CD14-positive monocyte (primary cell): ENCODE results near the gene UBA1. TPM values are rescaled to one million over a fixed set of nuclear protein-coding genes. Genes with fewer than 3 reads are reported as not detected.

ENCODE experiments used
- DNase-seq, 3 donors: peaks; one replicate each; pipeline ENCODE4 v3.0.0-alpha.2; 2011 to 2022
- H2AFZ ChIP-seq: 2 replicates; pipeline ENCODE4 v1.6.0; 2012; ENCODE audit warnings: mild to moderate bottlenecking, low read depth, low read length, inconsistent platforms; ENCODE audit not compliant: insufficient read depth, poor library complexity, severe bottlenecking
- H3K27ac ChIP-seq, 2 donors: 1 replicate in 1 of 2; 2 replicates in 1 of 2; pipeline ENCODE4 v1.5.1; 2012 to 2013; ENCODE audit warnings: low read length in 2 of 2, control low read depth in 1 of 2, inconsistent platforms in 1 of 2, low read depth in 1 of 2, mild to moderate bottlenecking in 1 of 2
- H3K27me3 ChIP-seq, 2 donors: one replicate each; pipeline versions ENCODE4 v1.6.0 to v1.6.1; 2011 to 2013; ENCODE audit warnings: low read length in 2 of 2; ENCODE audit not compliant: control insufficient read depth in 2 of 2, insufficient read depth in 2 of 2
- H3K36me3 ChIP-seq, 2 donors: replicated peaks in 1 of 2; 1 replicate in 1 of 2; 2 replicates in 1 of 2; pipeline versions ENCODE4 v1.5.1 to v1.6.1; 2012 to 2013; ENCODE audit warnings: low read length in 2 of 2, control low read depth in 1 of 2, inconsistent platforms in 1 of 2, mild to moderate bottlenecking in 1 of 2; ENCODE audit not compliant: insufficient read depth in 2 of 2, control insufficient read depth in 1 of 2
- H3K4me1 ChIP-seq, 2 donors: 1 replicate in 1 of 2; 2 replicates in 1 of 2; pipeline versions ENCODE4 v1.5.1 to v1.6.1; 2012 to 2013; ENCODE audit warnings: low read length in 2 of 2, control low read depth in 1 of 2, inconsistent platforms in 1 of 2, mild to moderate bottlenecking in 1 of 2, moderate library complexity in 1 of 2; ENCODE audit not compliant: insufficient read depth in 2 of 2, control insufficient read depth in 1 of 2
- H3K4me2 ChIP-seq: replicated peaks from 2 replicates; pipeline ENCODE3; 2012; ENCODE audit warnings: low read length, moderate library complexity, mild to moderate bottlenecking; ENCODE audit not compliant: poor library complexity, severe bottlenecking; ENCODE audit errors: extremely low read depth
- H3K4me3 ChIP-seq, 3 experiments: fragments of 200-600 bp in 1 of 3; sonication (generic) in 1 of 3; replicated peaks in 1 of 3; 1 replicate in 2 of 3; 2 replicates in 1 of 3; pipeline ENCODE4 v1.5.1; 2011 to 2013; ENCODE audit warnings: low read length in 3 of 3, mild to moderate bottlenecking in 3 of 3, control low read depth in 2 of 3, low read depth in 2 of 3, inconsistent platforms in 1 of 3, moderate library complexity in 1 of 3
- H3K79me2 ChIP-seq: 2 replicates; pipeline ENCODE4 v1.6.0; 2012; ENCODE audit warnings: mild to moderate bottlenecking, control low read depth, inconsistent platforms, low read length, moderate library complexity; ENCODE audit not compliant: insufficient read depth
- H3K9ac ChIP-seq: 2 replicates; pipeline ENCODE4 v1.6.0; 2017; ENCODE audit warnings: low read length, mild to moderate bottlenecking; ENCODE audit not compliant: insufficient read depth, poor library complexity, severe bottlenecking
- H3K9me3 ChIP-seq, 2 donors: replicated peaks in 1 of 2; 1 replicate in 1 of 2; 2 replicates in 1 of 2; pipeline versions ENCODE4 v1.5.1 to v1.6.1; 2012 to 2013; ENCODE audit warnings: low read length in 2 of 2, control low read depth in 1 of 2; ENCODE audit not compliant: control insufficient read depth in 1 of 2, insufficient read depth in 1 of 2
- H4K20me1 ChIP-seq: 2 replicates; pipeline ENCODE4 v1.6.0; 2012; ENCODE audit warnings: mild to moderate bottlenecking, low read length, control low read depth, moderate library complexity; ENCODE audit not compliant: insufficient read depth
- H3K27ac Mint-ChIP-seq, 7 donors: one replicate each; pipeline ENCODE4 v1.8.0; 2020; ENCODE audit warnings: mild to moderate bottlenecking in 7 of 7, mixed read lengths in 7 of 7, moderate library complexity in 6 of 7, inconsistent platforms in 2 of 7
- H3K27me3 Mint-ChIP-seq, 3 donors: one replicate each; pipeline ENCODE4 v1.8.0; 2021 to 2022; ENCODE audit warnings: low read depth in 3 of 3, mild to moderate bottlenecking in 3 of 3, mixed read lengths in 3 of 3, moderate library complexity in 3 of 3, inconsistent platforms in 1 of 3
- H3K36me3 Mint-ChIP-seq, 2 donors: one replicate each; pipeline ENCODE4 v1.8.0; 2020; ENCODE audit warnings: mixed read lengths in 2 of 2, inconsistent platforms in 1 of 2, mild to moderate bottlenecking in 1 of 2
- H3K4me1 Mint-ChIP-seq: one replicate; pipeline ENCODE4 v1.8.0; 2020; ENCODE audit warnings: mild to moderate bottlenecking, mixed read lengths
- H3K4me3 Mint-ChIP-seq, 2 donors: one replicate each; pipeline ENCODE4 v1.8.0; 2020; ENCODE audit warnings: mild to moderate bottlenecking in 2 of 2, mixed read lengths in 2 of 2, moderate library complexity in 1 of 2
- H3K9me3 Mint-ChIP-seq, 7 donors: one replicate each; pipeline ENCODE4 v1.8.0; 2020 to 2022; ENCODE audit warnings: mixed read lengths in 7 of 7, mild to moderate bottlenecking in 6 of 7, moderate library complexity in 6 of 7, inconsistent platforms in 2 of 7
- WGBS: methylation state at CpG from one replicate; pipeline ENCODE4 v1.1.5; 2013; ENCODE audit warnings: missing lambda C conversion rate; ENCODE audit not compliant: insufficient coverage; 5-methylcytosine and 5-hydroxymethylcytosine counted together
- intact Hi-C, 2 donors: fragments of 100-400 bp; cut with micrococcal nuclease; formaldehyde crosslinking; loops; one replicate each; pipeline versions ENCODE4 v1.15.0 to v1.15.1; 2023
- polyA plus RNA-seq, 3 donors: library from polyadenylated mRNA; depleted of rRNA in 1 of 3; unstranded in 2 of 3; stranded (reverse) in 1 of 3; fragments of 300-500 nt in 2 of 3; fragments of >200 nt in 1 of 3; fragmentation: Illumina TruSeq in 2 of 3; gene quantifications; 1 replicate in 2 of 3; 2 replicates in 1 of 3; pipeline ENCODE4 v1.2.3, GENCODE V29; 2012 to 2021
- TF ChIP-seq, protein P1 (sequence below): fragments of 200-600 bp; IDR thresholded peaks from one replicate; pipeline ENCODE4 v1.8.0; 2022; ENCODE audit warnings: antibody characterized with exemption, mild to moderate bottlenecking

UBA1 gene
- polyA plus RNA-seq, 3 donors = 125 to 157 (median 150) TPM

- WGBS = no CpG with 5 or more reads among the region's 12 CpGs
- peaks cover 76 to 93% of the 10 kb centered on the region in 2 donors for H3K36me3 Mint-ChIP-seq
- H3K27me3 Mint-ChIP-seq = peaks cover 0 to 16% (median 0%) of the 10 kb centered on the region in 3 donors
Measured at GRCh38 chrX:47212381-47213293, 19.0 kb downstream of the UBA1 start.

DNA sequence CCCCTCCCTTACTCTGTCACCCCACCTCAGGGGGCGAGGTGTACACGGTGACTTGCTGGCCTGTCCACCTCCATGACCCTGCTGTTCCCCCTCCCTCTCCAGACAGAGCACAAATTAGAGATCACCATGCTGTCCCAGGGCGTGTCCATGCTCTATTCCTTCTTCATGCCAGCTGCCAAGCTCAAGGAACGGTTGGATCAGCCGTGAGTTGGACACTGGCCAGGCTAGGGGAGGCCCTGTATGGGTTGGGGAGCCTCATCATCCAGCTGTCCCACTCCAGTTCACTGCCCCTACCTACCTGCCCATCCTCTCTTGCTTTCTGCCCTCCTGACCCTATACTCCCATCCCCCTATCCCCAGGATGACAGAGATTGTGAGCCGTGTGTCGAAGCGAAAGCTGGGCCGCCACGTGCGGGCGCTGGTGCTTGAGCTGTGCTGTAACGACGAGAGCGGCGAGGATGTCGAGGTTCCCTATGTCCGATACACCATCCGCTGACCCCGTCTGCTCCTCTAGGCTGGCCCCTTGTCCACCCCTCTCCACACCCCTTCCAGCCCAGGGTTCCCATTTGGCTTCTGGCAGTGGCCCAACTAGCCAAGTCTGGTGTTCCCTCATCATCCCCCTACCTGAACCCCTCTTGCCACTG, 20.9 kb downstream of the UBA1 start:
- H3K36me3 Mint-ChIP-seq = peaks cover 65 to 75% of the 10 kb centered on the region in 2 donors
- TF ChIP-seq, protein P1, sequence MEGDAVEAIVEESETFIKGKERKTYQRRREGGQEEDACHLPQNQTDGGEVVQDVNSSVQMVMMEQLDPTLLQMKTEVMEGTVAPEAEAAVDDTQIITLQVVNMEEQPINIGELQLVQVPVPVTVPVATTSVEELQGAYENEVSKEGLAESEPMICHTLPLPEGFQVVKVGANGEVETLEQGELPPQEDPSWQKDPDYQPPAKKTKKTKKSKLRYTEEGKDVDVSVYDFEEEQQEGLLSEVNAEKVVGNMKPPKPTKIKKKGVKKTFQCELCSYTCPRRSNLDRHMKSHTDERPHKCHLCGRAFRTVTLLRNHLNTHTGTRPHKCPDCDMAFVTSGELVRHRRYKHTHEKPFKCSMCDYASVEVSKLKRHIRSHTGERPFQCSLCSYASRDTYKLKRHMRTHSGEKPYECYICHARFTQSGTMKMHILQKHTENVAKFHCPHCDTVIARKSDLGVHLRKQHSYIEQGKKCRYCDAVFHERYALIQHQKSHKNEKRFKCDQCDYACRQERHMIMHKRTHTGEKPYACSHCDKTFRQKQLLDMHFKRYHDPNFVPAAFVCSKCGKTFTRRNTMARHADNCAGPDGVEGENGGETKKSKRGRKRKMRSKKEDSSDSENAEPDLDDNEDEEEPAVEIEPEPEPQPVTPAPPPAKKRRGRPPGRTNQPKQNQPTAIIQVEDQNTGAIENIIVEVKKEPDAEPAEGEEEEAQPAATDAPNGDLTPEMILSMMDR = no peak
- no peak overlapping the region for H3K4me3 ChIP-seq
- H3K27ac ChIP-seq = no peak overlapping the region
- DNase-seq = no peak
- peak overlapping the region in 6 of 7 donors; percentile 8 to 63 (median 48) for H3K27ac Mint-ChIP-seq
- H3K36me3 ChIP-seq = peaks cover 60 to 72% of the 10 kb centered on the region in 2 donors
- no peak overlapping the region for H3K9ac ChIP-seq
- H3K79me2 ChIP-seq = peaks cover 10% of the 10 kb centered on the region
- no peaks in the 10 kb centered on the region for H3K27me3 ChIP-seq
- no peak overlapping the region for H2AFZ ChIP-seq
- H3K9me3 Mint-ChIP-seq = peaks cover 0 to 11% (median 0%) of the 10 kb centered on the region in 7 donors
- intact Hi-C loops = no loop called here
- H3K4me2 ChIP-seq = no peak overlapping the region
- H3K4me3 Mint-ChIP-seq = no peak overlapping the region
- WGBS = 80% methylated on average over 1 of the region's 20 CpGs
- H4K20me1 ChIP-seq = peaks cover 62% of the 10 kb centered on the region
- H3K4me1 ChIP-seq = peaks cover 12 to 21% of the 10 kb centered on the region in 2 donors
- H3K4me1 Mint-ChIP-seq = peaks cover 20% of the 10 kb centered on the region
- H3K9me3 ChIP-seq = no peaks in the 10 kb centered on the region
- peaks cover 0 to 16% (median 0%) of the 10 kb centered on the region in 3 donors for H3K27me3 Mint-ChIP-seq

More at GRCh38 chrX:47212381-47213293, 19.0 kb downstream of the UBA1 start:
- peaks cover 16% of the 10 kb centered on the region for H3K4me1 Mint-ChIP-seq
- Histone ChIP-seq H4K20me1 (peaks cover 65% of the 10 kb centered on the region), H3K9ac (no peak overlapping the region), H3K4me2 (no peak overlapping the region), H3K4me1 (peaks cover 10 to 13% of the 10 kb centered on the region in 2 donors), H2AFZ (no peak overlapping the region), H3K27ac (no peak overlapping the region), H3K79me2 (peaks cover 3% of the 10 kb centered on the region), H3K9me3 (no peaks in the 10 kb centered on the region), H3K36me3 (peaks cover 75 to 92% of the 10 kb centered on the region in 2 donors), H3K4me3 (no peak overlapping the region), H3K27me3 (no peaks in the 10 kb centered on the region)
- TF ChIP-seq, protein P1 = no peak
- intact Hi-C loops = no loop called here
- peak overlapping the region in 2 of 7 donors; percentile 30 to 54 for H3K27ac Mint-ChIP-seq
- DNase-seq = no peak
- no peak overlapping the region for H3K4me3 Mint-ChIP-seq
- H3K9me3 Mint-ChIP-seq = peaks cover 0 to 8% (median 0%) of the 10 kb centered on the region in 7 donors
